ENCODE measurements around the gene JAKMIP1.

JAKMIP1 gene

DNA sequence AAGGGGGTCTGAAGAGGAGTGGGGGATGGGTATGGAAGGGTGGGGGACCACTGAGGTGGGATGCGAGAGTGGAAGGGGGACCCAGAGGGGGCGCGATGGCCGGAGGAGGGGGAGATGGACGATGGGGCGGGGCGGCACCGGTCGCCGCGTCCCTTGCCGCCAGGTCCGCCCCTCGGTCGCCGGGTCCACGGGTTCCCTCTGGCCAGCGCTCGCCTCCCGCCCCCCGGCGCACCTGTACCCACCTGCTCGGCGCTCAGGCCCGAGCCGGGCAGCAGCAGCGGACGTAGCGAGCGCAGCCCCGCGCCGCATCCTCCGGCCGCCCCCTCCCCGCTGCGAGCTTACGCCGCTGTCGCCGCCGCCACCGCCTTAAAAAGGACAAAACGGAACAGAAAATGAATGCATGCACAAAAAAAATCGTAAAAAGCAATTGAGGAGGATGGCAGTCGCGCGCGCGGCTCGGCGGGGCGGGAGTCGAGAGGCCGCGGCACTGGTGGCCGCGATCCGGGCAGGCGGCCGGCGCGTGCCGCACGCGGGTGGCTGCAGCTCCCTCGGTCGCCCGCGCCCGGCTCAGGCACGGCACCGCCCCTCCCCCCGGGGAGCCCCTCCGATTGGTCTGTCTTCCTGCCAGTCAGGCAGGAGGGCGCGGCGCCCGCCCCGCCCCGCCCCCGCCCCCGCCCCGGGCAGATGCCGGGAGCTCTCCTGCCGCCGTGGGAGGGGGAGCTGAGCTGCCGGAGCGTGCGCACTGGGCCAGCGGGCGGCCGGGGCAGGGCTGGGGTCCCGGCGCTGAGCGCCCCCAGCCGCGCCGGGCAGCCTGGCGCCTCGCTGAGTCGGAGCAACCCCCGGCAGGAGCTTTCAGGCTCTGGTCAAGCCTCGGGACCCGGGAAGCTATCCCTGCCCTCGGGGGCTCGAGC is at the start of gene JAKMIP1:
TSS of gene JAKMIP1 (minus strand) at position 539 of the 911 bp plus-strand sequence. CDS start 87,699 bp downstream, outside the sequence.
- peak; percentile 96 for DNase-seq

- no peak for DNase-seq
Measured at GRCh38 chr4:6248394-6248793, 48.0 kb upstream of the JAKMIP1 start.

DNA sequence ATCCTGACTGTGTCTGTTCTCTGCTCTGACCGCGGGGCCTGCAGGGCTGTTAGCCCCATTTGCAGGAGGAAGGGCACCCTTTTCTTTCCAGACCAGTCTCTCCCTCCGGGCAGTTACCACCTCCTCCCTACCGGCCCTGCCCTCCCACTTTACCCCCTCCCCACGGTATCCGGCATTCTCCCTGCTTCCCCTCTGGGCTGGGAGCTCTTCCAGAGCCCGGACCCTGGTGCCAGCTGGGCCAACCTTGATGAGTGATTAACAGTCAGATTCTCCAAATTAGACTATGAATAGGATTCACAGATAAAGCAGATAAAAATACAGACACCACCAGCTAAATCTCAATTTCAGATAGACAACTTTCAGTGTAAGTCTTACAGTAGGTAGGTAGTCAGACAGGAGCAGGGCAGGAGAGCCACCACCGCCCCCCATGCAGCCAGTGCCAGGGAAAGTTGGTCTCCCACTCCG is 45.9 kb upstream of the JAKMIP1 start:
- no peak for DNase-seq

- no peak for DNase-seq
Measured at GRCh38 chr4:6245246-6246169, 45.2 kb upstream of the JAKMIP1 start.

DNA sequence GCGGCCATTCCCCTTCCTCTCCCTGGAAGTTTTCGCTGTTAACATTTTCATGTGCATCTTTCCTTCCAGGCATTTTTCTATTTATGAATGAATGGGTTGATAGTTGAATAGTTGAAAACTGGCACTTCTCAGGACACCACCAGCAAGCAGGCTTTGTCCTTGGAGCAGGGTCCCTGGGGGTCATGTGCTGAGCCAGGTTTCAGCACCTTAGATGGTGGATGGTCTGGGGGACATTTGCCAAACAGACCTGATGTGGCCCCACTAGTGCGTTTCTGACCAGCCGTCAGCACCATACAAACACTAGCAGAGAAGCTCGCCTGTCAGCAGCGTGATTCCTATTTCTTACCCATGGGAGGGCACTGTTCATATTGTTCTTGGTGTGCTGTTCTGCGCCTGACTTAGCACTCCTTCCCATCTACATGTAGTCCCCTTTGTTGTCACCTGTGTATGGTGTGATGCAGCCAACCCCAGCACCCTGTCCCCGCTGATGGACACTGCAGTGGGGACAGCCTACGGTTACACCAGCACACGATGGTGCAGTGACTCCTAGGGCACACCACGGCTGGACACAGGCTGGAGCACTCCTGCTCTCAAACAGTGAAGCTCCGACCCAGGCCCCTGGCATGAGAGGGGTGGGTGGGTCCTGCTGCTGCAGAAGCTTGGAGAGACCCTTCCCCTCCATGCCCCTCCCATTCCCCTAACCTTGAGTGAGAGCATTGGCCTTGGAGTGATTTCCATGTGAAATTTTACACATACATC is 42.1 kb upstream of the JAKMIP1 start:
- DNase-seq: no peak

DNA sequence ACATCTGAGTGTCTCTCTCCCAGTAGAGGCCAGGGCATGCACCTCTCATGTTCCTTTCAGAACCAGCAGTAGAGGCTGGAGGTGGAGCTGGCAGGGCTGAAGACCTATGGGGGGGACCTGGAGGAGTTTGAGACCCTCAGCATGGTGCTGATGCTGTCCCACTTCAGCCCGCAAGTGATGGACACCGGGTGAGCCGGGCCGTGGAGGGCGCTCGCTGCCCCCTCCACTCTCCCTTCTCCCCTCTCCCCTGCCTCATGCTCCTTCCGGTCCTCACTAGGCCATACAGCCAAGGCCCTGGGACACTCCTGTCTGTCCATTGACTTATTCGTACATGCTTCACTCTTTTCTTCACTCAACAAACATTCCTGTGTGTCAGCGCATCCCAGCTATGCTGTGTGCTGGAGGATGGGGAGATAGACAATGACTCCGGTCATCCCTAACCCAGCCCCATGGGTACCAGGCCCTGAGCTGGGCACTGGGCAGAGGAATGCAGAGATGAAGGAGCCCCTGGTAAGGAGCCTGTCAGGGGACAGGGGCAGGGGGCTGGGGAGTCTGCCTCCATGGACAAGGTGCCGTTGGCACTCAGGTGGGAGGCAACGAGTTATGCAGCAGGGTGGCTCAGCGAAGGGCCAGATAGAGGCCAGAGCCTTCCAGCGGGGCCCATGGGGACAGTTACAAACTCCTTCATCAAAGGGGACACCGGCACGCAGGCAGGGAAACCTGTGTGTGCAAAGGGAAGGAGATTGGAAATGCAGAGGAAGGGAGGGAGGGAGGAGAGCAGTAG is 40.9 kb upstream of the JAKMIP1 start:
- DNase-seq: no peak

DNA sequence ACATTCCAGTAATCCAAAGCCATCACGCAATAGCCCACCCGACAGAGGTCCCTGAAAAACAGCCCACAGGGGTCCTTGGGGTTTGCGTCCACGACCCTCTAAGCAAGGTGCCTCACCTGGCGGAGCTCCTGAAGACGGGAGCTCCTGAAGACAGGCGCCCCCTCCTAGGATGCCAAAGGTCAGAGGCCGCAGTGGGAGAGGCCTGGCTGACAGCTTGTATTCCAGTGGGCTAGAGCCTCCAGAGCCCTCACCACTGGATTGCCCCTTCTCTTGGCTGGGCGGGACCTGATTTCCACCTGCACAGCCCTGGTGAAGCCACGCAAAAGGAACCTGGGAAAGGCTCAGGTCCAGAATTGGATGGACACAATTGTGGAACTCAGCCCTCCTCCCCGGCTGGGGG is 39.6 kb upstream of the JAKMIP1 start:
- DNase-seq: no peak

DNA sequence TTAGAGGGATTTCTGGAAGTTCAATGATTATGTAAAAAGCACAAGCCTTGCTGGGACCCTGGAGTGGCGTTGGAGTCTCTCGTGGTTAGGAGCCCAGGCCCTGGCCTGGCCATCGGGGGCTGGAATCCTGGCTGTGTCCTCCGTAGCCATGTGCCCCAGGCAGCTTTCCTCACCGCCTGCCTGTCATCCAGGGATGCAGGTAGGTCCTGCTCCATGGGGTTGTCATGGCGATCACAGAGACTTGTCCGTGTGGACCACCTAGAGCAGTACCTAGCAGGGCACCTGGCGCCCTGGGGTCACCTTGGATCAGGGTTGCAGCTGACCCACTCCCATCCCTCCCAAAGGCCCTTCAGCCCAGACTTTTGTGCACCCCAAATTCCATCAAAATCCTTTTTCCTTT is 39.1 kb upstream of the JAKMIP1 start:
- DNase-seq: no peak

- DNase-seq: no peak
Measured at GRCh38 chr4:6236816-6237390, 36.6 kb upstream of the JAKMIP1 start.

GRCh38 chr4:6235901-6236640 is 35.7 kb upstream of the JAKMIP1 start:
- DNase-seq: no peak

GRCh38 chr4:6235012-6235411 is 34.7 kb upstream of the JAKMIP1 start:
- no peak for DNase-seq

DNA sequence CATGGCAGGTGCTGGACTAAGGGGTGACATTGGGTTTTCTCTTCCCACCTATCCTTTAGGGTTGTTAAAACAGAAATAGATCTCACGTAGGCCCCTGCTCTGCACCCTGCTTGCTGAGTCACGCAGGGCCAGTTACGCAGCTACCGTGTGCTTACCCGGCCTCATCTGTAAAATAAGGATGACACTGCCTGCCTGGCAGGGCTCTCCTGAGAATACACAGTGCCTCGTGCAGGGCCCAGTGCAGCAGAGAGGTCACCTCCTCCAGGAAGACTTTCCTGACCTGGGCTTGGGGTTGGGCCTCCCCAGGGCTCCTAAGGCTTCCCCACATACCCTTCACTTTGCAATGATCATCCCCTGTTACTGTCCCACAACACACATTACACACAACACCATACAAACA is 33.6 kb upstream of the JAKMIP1 start:
- DNase-seq: no peak

GRCh38 chr4:6232836-6233785 is 32.8 kb upstream of the JAKMIP1 start:
- DNase-seq: no peak

DNA sequence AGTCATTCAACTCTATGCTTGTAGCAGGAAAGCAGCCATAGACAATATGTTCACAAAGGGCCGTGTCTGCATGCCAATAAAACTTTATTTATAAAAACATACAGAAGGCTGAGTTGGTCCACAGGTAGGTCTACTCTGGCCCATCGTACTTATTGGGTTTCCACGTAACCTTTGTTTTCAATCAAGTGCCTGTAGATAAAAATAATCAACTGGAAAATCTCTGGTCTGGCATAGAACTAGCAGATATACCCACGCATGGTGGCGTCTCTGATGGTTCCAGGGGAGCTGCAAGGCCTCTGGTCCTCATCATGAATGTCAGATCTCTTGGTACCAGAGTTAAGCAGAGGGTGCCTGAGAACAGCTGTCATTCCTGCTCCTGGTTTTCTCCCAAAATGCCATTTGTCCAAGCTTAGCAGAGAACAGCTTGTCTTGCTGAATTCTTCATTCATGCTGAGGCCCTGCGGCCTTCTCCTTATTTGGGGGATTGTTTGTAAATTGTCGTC is 31.4 kb upstream of the JAKMIP1 start:
- no peak for DNase-seq

DNA sequence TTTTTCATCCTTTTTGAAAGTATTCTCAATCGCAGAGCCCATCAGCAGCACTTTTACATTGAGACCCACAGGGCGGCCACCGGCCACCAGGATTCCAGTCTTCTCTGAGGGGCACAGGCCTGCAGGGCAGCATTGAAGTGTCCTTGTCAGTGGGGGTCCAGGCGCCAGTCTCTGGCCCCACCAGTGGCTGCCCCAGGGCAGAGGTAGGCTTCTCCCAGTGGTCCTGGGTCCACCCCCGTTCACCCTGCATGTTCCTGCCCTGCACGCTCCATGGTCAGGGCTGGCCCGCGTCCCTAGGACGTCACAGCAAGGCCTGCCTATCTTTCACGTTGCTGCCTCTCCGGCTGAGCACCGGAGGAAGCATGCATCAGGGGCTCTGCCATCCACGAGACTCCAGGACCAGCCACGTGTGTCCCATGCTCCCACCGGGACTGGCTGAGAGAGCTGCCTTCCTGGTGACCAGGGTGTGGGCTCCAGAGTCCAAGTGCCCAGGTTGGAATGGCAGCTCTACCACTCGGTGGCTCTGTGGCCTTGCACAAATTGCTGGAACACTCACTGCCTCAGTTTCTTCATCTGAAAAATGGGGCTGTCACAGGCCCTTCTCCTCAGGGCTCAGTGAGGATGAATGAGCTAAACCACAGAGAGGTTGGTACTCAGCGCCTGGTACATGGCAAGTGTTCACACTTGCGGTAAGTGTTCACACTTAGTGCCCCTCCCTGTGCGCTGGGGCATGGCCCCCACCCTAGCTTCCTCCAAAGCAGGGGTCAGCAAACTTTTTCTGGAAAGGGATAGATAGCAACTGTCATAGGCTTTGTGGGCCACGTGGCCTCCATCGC is 30.7 kb upstream of the JAKMIP1 start:
- DNase-seq: no peak

- DNase-seq: no peak
Measured at GRCh38 chr4:6230502-6230785, 30.1 kb upstream of the JAKMIP1 start.

- peak; percentile 29 for DNase-seq
Measured at GRCh38 chr4:6229671-6230501, 29.5 kb upstream of the JAKMIP1 start.

DNA sequence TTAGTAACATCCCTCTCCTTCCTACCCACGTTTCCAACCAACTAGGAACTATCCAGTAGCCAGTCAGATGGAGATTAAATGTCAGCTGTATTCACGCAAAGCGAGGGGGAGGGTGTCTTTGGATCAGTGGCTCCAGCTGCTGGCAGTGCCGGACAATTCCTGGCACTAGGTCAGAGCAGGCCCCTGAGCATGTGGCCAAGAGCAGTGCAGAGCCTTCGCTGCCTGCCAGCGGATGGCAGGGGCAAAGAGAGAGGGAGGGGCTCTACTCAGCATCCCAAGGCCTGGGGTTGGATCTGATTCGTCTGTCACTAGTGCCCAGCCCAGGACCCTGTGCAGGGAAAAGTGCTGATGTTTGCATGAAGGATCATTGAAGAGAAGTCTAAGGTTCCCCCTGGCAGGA is 28.7 kb upstream of the JAKMIP1 start:
- DNase-seq: peak; percentile 89
